CD1c-positive myeloid dendritic cell (primary cell): ENCODE data around the gene TMEM219.

Experiments used
- DNase-seq: peaks from one replicate; pipeline ENCODE4 v3.0.0-alpha.2; 2016; ENCODE audit errors: extremely low spot score

Gene TMEM219

GRCh38 chr16:29982560-29983419 is 20.9 kb downstream of the TMEM219 start:
- no peak for DNase-seq

GRCh38 chr16:29983420-29984136 is 21.7 kb downstream of the TMEM219 start:
- no peak for DNase-seq

- no peak for DNase-seq
These were observed 22.4 kb downstream of the TMEM219 start for GRCh38 chr16:29984137-29984763.

GRCh38 chr16:29984764-29985147 is 22.9 kb downstream of the TMEM219 start:
- DNase-seq, result no peak

GRCh38 chr16:29985271-29985811 is 23.5 kb downstream of the TMEM219 start:
- DNase-seq, result no peak

GRCh38 chr16:29986231-29986630 is 24.4 kb downstream of the TMEM219 start:
- no peak for DNase-seq

- DNase-seq, result no peak
These were observed 25.1 kb downstream of the TMEM219 start for GRCh38 chr16:29986931-29987330.

- no peak for DNase-seq
These were observed 25.6 kb downstream of the TMEM219 start for GRCh38 chr16:29987371-29988085.

- no peak for DNase-seq
These were observed 26.6 kb downstream of the TMEM219 start for GRCh38 chr16:29988346-29989075.

- no peak for DNase-seq
These were observed 27.4 kb downstream of the TMEM219 start for GRCh38 chr16:29989111-29989858.

GRCh38 chr16:29990034-29990433 is 28.2 kb downstream of the TMEM219 start:
- DNase-seq, result no peak

- no peak for DNase-seq
These were observed 29.1 kb downstream of the TMEM219 start for GRCh38 chr16:29990883-29991570.

GRCh38 chr16:29991571-29991904 is 29.7 kb downstream of the TMEM219 start:
- no peak for DNase-seq

GRCh38 chr16:29992344-29992967 is 30.6 kb downstream of the TMEM219 start:
- DNase-seq, result no peak

- no peak for DNase-seq
These were observed 31.5 kb downstream of the TMEM219 start for GRCh38 chr16:29993191-29993902.

- no peak for DNase-seq
These were observed 32.2 kb downstream of the TMEM219 start for GRCh38 chr16:29993903-29994599.

- no peak for DNase-seq
These were observed 32.9 kb downstream of the TMEM219 start for GRCh38 chr16:29994600-29995323.
